HuH-7 (cell line): ENCODE results near the gene PAM.

Experiments
- DNase-seq: peaks from one replicate; pipeline ENCODE4 v3.0.0; 2011; ENCODE audit warnings: low spot score

PAM gene

DNA sequence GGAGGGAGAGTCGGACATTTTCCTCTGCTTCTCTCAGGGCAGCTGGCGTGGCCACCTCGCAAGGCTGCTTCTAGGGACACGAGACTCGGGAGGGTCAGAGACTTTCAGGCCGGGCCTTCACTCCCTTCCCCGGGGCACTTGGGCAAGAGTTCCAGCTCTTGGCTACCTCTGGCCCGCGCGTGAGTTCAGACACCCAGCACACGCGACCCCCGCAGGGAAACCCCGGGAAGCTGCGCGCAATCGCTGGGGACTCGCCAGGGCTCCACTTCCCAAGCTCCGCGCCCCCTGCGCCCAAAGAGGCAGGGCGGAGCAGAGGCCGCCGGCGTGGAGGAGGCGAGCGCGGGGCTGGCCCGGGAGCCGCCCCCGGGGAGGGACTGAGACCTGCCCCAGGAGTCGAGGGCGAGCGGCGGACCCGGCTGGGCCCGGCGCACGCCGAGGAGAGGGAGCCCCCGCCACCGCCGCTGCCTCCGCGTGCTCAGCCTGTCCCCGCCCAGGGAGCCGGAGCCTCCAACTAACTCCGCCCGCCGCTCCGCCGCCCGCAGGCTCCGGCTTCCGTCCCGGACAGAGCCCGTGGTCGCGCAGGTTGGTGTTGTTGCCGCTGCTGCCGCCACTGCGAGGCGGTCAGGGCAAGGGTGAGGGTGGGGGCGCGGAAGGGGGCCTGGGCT lies at the start of gene PAM:
PAM (plus strand) TSS at position 539 of the 665 bp plus-strand sequence. CDS start 110,891 bp downstream, outside the sequence.
- peak; percentile 76 for DNase-seq

DNA sequence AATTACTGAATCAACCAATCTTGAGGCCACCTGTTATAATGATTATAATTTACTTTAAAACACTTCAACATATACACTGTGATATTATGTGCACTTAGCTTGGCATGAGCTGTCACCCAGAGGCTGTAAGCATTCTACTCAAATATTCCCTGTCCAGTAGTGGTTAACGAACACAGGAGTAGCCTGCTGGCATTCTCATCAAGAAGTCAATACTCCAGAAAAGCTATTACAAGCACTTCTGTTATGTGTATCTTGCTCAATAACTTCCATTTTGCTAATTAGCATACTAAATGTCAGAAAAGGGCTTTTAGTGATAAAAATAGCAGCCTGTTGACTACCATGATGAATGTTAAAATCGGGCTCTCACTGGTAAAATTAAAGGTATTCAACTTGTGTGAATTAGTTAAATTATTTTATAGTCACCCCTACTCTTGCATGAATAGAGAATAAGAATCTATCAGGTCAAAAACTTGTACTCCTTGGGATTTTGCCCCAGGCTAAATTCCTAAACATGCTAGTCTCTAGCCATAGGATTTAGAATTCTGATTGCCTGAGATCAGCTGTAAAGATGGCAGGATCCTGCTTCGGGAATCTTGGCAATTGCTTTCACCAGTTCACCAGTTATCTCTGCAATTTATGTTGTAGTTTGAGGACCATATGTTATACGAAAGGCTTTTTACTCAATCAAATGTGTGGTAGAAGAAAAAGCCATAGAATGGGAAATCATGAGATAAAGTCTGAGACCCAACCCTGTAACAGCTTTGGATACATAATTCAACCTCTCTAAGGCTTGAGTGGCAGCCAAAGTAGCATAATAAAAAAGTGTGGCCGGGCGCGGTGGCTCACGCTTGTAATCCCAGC lies 43.4 kb upstream of the PAM start:
- no peak for DNase-seq

DNA sequence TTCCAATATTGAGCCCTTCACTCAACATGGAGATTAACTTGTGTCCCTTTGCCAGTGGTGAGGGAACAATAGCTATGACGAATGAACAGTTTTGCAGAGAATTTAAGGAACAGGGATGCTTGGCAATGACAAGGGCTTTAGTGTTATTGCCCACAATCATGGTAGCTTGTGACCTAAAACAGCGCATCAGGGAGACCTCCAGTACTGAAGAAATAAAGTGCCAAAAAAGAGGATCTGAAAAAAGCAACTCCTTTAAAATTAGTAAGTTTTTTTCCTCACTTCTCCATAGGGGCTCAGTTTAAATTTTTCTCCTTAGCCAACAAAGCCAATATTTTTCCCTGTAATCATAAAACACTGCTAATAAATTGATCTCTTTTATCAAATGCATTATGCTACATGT lies 41.8 kb upstream of the PAM start:
- no peak for DNase-seq

DNA sequence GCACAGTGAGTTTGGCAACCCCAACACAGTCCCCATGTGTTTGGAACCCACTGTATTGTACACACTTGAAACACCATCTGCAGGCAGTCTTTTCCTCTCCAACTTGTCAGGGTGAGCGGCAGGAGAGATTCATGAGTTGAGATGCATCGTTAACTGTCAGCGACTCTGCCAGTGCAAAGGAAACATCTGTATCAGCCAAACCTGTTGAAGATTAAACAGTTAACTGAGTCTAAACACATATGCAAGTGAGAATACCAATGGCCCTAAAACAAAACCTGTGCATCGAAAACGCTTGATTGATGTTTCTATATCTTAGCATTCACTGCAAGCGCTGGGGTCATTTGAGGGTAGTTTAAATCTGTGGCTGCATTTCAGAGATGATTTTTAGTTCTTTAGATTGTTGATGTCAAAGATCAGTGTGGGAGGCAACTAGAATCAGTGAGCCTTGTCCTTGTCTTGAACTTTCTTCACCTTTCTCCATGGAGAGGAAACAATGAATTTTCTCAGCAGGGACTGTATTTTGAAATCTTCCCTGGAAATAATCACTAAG lies 41.3 kb upstream of the PAM start:
- DNase-seq, result no peak

DNA sequence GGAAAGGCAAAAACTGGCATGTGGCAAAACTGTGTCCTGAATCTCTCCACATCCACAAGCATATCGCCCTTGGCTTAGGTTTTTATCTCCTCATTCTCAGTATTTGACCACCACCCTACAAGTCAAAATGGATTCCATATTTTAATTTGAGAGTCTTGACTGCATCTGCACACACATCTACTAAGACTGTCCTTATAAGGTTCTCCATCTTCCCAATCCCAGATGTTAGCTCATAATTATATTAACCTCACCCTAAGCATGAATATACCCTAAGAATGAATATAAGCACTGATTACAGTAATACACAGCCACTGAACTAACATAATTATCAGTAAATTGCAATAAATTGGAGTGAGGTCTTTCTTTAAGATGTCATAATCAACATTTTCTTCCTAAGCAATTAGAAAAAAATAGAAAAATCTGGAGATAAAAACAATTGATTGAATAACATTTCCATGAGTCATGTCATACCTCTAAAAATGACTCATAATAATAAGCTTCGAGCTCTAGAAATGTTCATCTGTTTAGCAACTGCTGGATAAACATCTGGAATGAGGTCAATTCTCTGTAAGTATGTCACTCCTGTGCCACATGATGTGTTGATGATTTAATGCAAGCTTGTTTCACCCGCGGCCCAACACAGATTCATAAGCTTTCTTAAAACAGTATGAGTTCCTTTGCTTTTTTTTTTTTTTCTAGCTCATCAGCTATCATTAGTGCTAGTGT lies 39.9 kb upstream of the PAM start:
- DNase-seq, result no peak

DNA sequence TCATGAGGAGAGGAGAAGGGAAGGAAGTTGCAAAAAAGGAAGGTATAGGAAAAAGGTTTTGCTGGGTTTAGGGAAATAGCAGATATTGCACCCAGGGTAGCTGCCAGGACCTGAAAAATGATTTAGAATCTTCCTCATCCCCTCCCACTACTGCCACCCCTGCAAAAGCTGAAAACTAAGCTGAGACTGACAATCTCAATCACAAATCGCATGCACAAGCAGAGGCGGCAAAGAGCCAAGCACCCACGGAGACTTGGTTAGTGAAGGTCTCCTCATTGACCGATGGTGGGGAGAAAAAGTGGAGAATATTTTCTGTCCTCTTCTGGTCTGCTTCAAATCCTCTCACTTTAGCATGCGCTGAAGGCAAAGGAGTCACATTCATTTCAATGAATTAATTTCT lies 39.1 kb upstream of the PAM start:
- no peak for DNase-seq

DNA sequence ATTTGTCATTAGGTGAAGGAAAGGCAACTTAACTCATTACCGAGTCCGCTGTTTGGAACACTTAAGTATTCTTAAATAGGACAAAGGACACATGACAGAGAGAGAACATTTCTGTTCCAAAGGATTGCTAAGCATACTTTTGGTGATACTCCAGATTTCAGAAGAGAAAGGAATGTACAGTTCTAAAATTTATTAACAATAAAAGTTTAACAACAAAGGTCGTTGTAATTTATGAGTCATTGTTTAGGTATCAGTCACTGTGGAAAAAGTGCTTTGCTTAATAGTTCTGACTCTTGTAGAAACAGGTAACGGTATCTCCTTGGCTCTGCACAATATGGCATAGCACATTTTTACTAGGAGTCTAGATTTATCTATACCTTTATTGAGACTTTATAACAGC lies 36.3 kb upstream of the PAM start:
- no peak for DNase-seq

- no peak for DNase-seq
Measured at GRCh38 chr5:102719886-102720285, 35.2 kb upstream of the PAM start.

DNA sequence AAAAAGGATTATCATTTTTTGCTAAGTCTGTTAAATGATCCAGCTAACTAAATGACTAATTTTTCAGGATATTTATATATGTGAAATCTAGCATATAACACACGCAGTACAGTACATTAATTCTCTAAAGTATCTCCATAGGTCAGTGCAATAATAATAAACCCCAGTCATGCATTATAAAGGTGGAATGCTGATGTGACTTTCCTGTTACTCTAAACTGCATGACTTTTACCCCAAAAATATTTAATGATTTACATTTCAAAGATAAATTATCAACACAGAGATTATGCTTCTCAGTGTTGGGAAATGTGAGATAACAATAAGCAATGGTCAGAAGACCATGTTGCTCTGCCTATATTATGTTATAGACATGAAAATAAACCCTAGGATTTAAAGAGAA lies 34.1 kb upstream of the PAM start:
- no peak for DNase-seq

- no peak for DNase-seq
Measured at GRCh38 chr5:102722931-102723330, 32.2 kb upstream of the PAM start.

DNA sequence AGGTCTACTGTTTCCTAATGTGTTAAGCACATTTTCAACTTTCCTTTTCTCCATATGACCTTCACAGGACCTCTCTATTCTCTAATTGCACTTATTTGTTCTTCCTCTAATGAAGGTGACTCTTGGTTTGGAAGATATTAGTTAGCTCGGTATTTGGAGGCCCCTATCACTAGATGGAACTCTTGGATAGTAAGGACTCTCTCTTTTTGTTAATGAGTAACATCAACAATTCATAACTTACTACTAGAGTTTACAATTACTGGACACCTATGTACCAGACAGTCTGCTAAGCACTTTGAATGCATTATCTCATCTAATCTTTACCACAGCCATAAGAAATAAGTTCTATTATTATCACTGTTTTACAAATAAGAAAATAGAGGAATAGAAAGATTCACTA lies 23.4 kb upstream of the PAM start:
- DNase-seq, result no peak

DNA sequence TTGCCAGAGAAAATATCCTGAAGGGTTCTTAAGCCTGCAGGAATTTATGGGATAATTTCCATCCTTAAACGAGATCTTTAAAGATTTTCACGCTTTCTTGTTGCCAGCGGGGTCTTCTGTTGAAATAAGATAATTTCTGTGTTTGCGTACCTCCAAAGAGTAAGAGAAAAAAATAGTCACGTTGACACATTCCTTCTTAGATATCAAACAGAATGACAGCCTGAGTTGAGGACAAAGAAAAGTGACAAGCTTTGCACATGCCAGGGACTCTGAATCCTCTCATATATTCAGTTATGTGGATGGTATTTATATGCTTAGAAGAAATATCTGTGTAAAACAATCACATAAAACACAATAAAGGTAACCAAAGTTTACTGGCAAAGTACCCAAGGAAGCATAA lies 21.6 kb upstream of the PAM start:
- DNase-seq, result no peak

DNA sequence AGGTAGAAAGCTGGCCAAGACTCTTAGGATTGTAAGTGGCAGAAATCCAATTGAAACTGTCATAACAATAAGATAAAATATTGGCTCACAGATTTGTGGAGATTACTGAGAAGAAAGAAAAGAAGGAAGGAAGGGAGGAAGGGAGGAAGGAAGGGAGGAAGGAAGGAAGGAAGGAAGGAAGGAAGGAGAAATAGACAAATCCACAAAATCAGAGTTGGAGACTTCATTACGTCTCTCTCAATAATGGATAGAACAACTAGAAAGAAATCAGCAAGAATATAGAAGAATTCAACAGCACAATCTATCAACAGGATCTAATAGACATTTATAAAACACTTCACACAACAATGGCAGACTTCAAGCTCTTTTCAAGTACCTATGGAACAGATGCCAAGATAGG lies 17.9 kb upstream of the PAM start:
- DNase-seq, result no peak

GRCh38 chr5:102737805-102738469 lies 17.2 kb upstream of the PAM start:
- no peak for DNase-seq

GRCh38 chr5:102740515-102740914 lies 14.6 kb upstream of the PAM start:
- DNase-seq, result no peak

- DNase-seq, result no peak
Measured at GRCh38 chr5:102742215-102742614, 12.9 kb upstream of the PAM start.

- DNase-seq, result no peak
Measured at GRCh38 chr5:102743900-102744299, 11.2 kb upstream of the PAM start.

DNA sequence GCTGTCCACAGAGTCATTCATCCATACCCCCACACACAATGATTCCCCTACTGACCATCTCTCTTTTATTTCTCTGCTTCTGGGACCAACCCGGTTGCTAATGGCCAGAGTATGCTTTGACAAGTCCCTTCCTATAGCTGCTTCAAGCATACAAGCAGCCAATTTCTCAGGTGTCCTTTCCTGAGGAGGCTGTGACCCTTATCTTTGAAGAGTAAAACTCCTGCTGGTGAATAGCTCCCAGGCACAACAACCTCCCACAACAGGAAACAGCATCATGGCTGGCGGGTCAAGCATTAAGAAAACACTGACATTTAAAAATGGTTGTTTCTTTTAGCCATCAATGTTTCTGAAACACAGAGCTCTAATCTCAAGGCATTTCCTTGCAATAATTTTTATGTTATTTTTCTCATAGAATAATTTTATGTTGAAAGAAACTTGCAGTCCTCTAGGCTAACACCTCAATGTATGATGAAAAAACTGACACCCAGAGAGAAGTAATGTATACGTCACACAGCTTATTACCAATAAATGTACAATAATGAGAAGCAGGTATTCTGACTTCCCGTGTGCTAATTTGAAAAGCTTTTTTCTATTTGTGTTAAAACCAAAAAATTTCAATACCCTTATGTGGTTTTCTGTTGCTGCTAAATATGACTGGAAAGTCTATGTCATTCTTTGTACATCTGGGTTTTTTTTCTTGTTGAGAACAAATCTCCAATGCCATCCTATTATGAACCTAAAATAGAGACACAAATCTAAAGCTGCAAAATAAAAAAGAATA lies 7.5 kb upstream of the PAM start:
- no peak for DNase-seq

DNA sequence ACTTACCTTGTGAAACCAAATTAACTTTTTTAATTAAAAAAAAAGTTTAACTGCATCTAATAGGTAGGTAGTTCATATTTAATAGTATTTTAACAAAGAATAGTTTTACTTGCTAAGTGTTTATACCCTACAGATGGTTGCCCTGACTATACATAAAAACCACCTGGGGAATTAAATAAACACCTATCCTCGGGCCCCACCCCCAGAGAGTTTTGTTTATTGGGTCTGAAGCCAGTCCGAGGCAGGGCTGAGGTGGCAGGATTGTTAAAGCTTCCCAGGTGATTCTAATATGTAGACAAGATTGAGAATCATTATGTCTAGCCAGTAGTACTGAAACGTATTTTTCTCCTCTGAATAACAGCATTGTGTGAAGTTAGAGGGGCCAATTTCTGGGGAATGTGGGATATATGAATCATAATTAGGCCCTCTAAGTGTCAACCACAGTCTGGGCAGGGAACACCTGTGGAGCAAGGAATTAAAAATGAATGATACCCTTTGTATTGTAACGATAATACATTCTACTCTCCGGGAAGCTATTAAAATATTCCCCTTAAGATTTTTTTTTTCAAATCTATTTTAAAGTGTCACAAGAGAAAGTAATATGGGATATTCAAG lies 5.6 kb upstream of the PAM start:
- DNase-seq, result no peak

DNA sequence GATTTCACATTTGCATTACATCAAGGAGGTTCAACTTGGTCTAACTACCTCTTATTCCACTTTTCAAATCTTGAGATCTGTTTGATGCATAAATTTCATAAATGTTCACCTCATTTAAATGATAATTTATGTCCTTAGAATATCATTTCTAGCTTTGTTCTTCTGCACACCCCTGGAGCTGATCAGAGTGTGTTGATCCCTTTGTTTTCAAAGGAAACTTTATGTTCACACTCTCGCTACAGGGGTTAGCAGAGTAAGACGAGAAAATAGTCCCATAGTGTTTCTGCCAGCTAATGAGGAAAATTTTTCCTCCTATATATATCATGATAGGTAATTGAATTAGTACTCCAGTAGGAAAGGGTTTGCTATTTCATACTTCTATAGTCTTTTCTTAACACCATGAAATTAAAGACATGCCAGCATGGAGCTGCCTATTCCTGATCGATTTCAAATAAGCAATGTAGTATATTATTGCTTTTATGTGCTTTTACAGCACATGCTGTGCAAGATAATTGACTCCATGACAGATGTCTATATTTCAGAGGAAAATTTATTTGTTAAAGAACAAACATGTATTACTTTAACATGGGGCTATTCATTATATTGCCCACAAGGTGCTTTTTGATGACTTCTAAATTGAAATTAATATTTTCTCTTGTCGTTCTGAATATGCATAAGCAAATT lies 4.8 kb upstream of the PAM start:
- no peak for DNase-seq
